HG03521 (cell line): ENCODE data around the gene FSTL4.

Experiments used
- ATAC-seq: cut with Tn5 transposase; IDR thresholded peaks from one replicate; pipeline ENCODE4 v1.9.1; 2021; ENCODE audit warnings: mild to moderate bottlenecking, moderate library complexity; ENCODE audit not compliant: unreplicated experiment

FSTL4 gene

GRCh38 chr5:133483406-133484090, 128.8 kb downstream of the FSTL4 start:
- ATAC-seq = no peak

- no peak for ATAC-seq
Observed at GRCh38 chr5:133482028-133482427, 130.3 kb downstream of the FSTL4 start.

GRCh38 chr5:133480866-133481265, 131.5 kb downstream of the FSTL4 start:
- no peak for ATAC-seq

GRCh38 chr5:133480366-133480765, 132.0 kb downstream of the FSTL4 start:
- ATAC-seq = no peak

GRCh38 chr5:133478199-133478985, 133.9 kb downstream of the FSTL4 start:
- ATAC-seq = no peak

GRCh38 chr5:133475986-133476385, 136.4 kb downstream of the FSTL4 start:
- ATAC-seq = no peak

- ATAC-seq = no peak
Observed at GRCh38 chr5:133474851-133475590, 137.3 kb downstream of the FSTL4 start.

- ATAC-seq = no peak
Observed at GRCh38 chr5:133473291-133473690, 139.1 kb downstream of the FSTL4 start.

- no peak for ATAC-seq
Observed at GRCh38 chr5:133472829-133473228, 139.5 kb downstream of the FSTL4 start.

GRCh38 chr5:133471699-133472098, 140.6 kb downstream of the FSTL4 start:
- no peak for ATAC-seq

- no peak for ATAC-seq
Observed at GRCh38 chr5:133470841-133471240, 141.5 kb downstream of the FSTL4 start.

- no peak for ATAC-seq
Observed at GRCh38 chr5:133469846-133470245, 142.5 kb downstream of the FSTL4 start.

GRCh38 chr5:133469252-133469651, 143.1 kb downstream of the FSTL4 start:
- no peak for ATAC-seq

GRCh38 chr5:133468596-133468995, 143.7 kb downstream of the FSTL4 start:
- no peak for ATAC-seq

- no peak for ATAC-seq
Observed at GRCh38 chr5:133467826-133468463, 144.4 kb downstream of the FSTL4 start.

GRCh38 chr5:133467335-133467779, 145.0 kb downstream of the FSTL4 start:
- no peak for ATAC-seq

GRCh38 chr5:133466556-133467334, 145.6 kb downstream of the FSTL4 start:
- no peak for ATAC-seq

- no peak for ATAC-seq
Observed at GRCh38 chr5:133464013-133464412, 148.3 kb downstream of the FSTL4 start.

- no peak for ATAC-seq
Observed at GRCh38 chr5:133461796-133462516, 150.4 kb downstream of the FSTL4 start.
